MM.1S (cell line): ENCODE results near the gene ATP6V0A1.

Experiments
- DNase-seq: peaks from one replicate; pipeline ENCODE4 v3.0.0-alpha.2; 2015
- H2AFZ ChIP-seq: fragments of 300-600 bp; sonication (generic); 2 replicates; pipeline ENCODE4 v1.6.0; 2016; ENCODE audit warnings: antibody characterized with exemption, low read length
- H3F3A ChIP-seq: fragments of 300-600 bp; sonication (generic); 2 replicates; pipeline ENCODE4 v1.6.1; 2016; ENCODE audit warnings: mild to moderate bottlenecking, antibody characterized with exemption, low read length, moderate library complexity, mixed read lengths; ENCODE audit not compliant: insufficient read depth
- H3K27ac ChIP-seq: fragments of 300-600 bp; sonication (generic); 2 replicates; pipeline ENCODE4 v1.5.1; 2016; ENCODE audit warnings: mild to moderate bottlenecking, low read length
- H3K27me3 ChIP-seq: fragments of 300-600 bp; sonication (generic); replicated peaks from 2 replicates; pipeline ENCODE4 v1.6.0; 2016; ENCODE audit warnings: low read length; ENCODE audit not compliant: insufficient read depth
- H3K36me3 ChIP-seq: fragments of 300-600 bp; sonication (generic); replicated peaks from 2 replicates; pipeline ENCODE4 v1.6.1; 2016; ENCODE audit warnings: mild to moderate bottlenecking, low read length, mixed read lengths; ENCODE audit not compliant: insufficient read depth
- H3K4me1 ChIP-seq: fragments of 300-600 bp; sonication (generic); 2 replicates; pipeline ENCODE4 v1.6.1; 2016; ENCODE audit warnings: low read length, mixed read lengths
- H3K4me2 ChIP-seq: fragments of 300-600 bp; sonication (generic); 2 replicates; pipeline ENCODE4 v1.6.0; 2016; ENCODE audit warnings: low read depth, low read length
- H3K4me3 ChIP-seq: fragments of 300-600 bp; sonication (generic); 2 replicates; pipeline ENCODE4 v1.5.1; 2016; ENCODE audit warnings: low read length, mixed read lengths
- H3K79me2 ChIP-seq: fragments of 300-600 bp; sonication (generic); 2 replicates; pipeline ENCODE4 v1.6.1; 2016; ENCODE audit warnings: mixed run types, low read length, mixed read lengths
- H3K9ac ChIP-seq: fragments of 300-600 bp; sonication (generic); 2 replicates; pipeline ENCODE4 v1.6.1; 2016; ENCODE audit warnings: low read length, mixed read lengths
- H3K9me2 ChIP-seq: fragments of 300-600 bp; sonication (generic); replicated peaks from 2 replicates; pipeline ENCODE4 v1.6.1; 2016; ENCODE audit warnings: mild to moderate bottlenecking, low read length, mixed read lengths; ENCODE audit not compliant: insufficient read depth
- H3K9me3 ChIP-seq: fragments of 300-600 bp; sonication (generic); replicated peaks from 2 replicates; pipeline ENCODE4 v1.6.1; 2016; ENCODE audit warnings: mild to moderate bottlenecking, low read length, mixed read lengths; ENCODE audit not compliant: insufficient read depth
- H4K20me1 ChIP-seq: fragments of 300-600 bp; sonication (generic); 2 replicates; pipeline ENCODE4 v1.6.1; 2016; ENCODE audit warnings: mild to moderate bottlenecking, low read length, moderate library complexity, mixed read lengths; ENCODE audit not compliant: insufficient read depth
- EZH2 ChIP-seq: fragments of 300-600 bp; sonication (generic); optimal IDR thresholded peaks from 2 replicates; pipeline ENCODE3; 2017; ENCODE audit warnings: low read depth, mild to moderate bottlenecking, antibody characterized with exemption, low read length, mixed read lengths
- EZH2phosphoT487 ChIP-seq: fragments of 300-600 bp; sonication (generic); IDR thresholded peaks from 2 replicates; pipeline ENCODE4 v1.6.1; 2018; ENCODE audit warnings: antibody characterized with exemption, low read length
- TF ChIP-seq, protein P1 (sequence below): fragments of 300-600 bp; sonication (generic); IDR thresholded peaks from 2 replicates; pipeline ENCODE4 v1.5.1; 2016; ENCODE audit warnings: antibody characterized with exemption, low read length, mixed read lengths

Gene ATP6V0A1

DNA sequence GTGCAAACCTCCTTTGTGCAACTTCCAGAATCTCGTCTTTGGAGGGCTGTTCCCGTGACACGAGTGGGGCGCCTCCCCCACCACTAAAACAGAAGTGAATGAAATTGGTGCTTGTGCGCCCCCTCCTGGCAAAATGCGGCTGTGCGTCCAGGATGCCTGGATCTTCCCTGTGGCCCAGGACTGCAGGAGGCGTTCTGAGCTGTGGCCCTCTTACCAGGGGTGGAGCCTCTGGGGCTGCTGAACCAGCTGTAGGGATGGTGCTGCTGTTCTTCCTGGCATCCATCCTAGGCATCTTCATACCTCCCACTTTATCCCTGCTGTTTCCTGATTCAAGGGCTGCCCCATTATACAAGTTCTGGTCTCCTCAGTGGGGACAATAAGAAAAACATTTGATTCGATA lies 58.8 kb downstream of the ATP6V0A1 start:
- no peaks in the 10 kb centered on the region for H3K4me1 ChIP-seq
- H3K9ac ChIP-seq: no peak overlapping the region
- TF ChIP-seq EZH2: no peak
- TF ChIP-seq EZH2phosphoT487: no peak
- TF ChIP-seq, protein P1, sequence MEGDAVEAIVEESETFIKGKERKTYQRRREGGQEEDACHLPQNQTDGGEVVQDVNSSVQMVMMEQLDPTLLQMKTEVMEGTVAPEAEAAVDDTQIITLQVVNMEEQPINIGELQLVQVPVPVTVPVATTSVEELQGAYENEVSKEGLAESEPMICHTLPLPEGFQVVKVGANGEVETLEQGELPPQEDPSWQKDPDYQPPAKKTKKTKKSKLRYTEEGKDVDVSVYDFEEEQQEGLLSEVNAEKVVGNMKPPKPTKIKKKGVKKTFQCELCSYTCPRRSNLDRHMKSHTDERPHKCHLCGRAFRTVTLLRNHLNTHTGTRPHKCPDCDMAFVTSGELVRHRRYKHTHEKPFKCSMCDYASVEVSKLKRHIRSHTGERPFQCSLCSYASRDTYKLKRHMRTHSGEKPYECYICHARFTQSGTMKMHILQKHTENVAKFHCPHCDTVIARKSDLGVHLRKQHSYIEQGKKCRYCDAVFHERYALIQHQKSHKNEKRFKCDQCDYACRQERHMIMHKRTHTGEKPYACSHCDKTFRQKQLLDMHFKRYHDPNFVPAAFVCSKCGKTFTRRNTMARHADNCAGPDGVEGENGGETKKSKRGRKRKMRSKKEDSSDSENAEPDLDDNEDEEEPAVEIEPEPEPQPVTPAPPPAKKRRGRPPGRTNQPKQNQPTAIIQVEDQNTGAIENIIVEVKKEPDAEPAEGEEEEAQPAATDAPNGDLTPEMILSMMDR: peak; percentile 98
- no peaks in the 10 kb centered on the region for H3K9me3 ChIP-seq
- H3K4me3 ChIP-seq: no peak overlapping the region
- H3K27ac ChIP-seq: no peak overlapping the region
- no peaks in the 10 kb centered on the region for H3K9me2 ChIP-seq
- no peaks in the 10 kb centered on the region for H3K79me2 ChIP-seq
- no peaks in the 10 kb centered on the region for H3K36me3 ChIP-seq
- H2AFZ ChIP-seq: no peak overlapping the region
- H3K27me3 ChIP-seq: no peaks in the 10 kb centered on the region
- H4K20me1 ChIP-seq: no peaks in the 10 kb centered on the region
- no peak overlapping the region for H3K4me2 ChIP-seq
- DNase-seq: peak; percentile 70
- no peaks in the 10 kb centered on the region for H3F3A ChIP-seq

DNA sequence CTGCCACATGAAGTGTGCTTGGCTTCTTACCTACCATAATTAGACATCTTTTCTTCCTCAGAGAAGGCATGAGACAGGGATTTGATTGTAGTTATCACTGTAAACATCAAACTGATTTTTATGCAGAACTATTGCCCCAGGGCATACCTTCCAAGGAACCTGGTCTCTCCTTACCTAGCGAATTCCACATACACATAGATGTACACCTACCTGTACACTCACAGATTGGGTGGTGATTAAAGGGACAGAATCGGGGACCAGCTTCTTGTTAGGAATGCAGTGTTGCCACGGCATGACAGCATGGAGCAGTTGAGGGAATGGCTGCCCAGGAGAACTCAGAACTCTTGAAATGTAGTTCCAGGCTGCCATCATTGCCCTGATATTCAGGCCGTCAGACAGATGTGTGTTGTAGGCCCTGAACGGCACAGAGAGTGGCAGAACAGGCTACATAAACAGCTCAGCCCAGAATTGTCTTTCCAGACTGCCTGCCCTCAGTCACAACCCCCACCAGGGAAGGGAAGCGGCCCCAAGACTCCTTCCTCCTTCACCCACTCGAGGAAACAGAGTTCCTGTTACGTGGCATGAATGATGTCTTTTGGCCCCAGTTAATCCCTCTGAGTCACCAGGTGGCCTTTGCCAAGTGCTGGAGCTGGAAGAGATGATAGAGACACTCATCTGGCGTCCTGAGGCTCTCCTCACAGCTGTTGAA lies 59.5 kb downstream of the ATP6V0A1 start:
- H3K9ac ChIP-seq: no peak overlapping the region
- no peak overlapping the region for H3K4me2 ChIP-seq
- no peak overlapping the region for H3K27ac ChIP-seq

DNA sequence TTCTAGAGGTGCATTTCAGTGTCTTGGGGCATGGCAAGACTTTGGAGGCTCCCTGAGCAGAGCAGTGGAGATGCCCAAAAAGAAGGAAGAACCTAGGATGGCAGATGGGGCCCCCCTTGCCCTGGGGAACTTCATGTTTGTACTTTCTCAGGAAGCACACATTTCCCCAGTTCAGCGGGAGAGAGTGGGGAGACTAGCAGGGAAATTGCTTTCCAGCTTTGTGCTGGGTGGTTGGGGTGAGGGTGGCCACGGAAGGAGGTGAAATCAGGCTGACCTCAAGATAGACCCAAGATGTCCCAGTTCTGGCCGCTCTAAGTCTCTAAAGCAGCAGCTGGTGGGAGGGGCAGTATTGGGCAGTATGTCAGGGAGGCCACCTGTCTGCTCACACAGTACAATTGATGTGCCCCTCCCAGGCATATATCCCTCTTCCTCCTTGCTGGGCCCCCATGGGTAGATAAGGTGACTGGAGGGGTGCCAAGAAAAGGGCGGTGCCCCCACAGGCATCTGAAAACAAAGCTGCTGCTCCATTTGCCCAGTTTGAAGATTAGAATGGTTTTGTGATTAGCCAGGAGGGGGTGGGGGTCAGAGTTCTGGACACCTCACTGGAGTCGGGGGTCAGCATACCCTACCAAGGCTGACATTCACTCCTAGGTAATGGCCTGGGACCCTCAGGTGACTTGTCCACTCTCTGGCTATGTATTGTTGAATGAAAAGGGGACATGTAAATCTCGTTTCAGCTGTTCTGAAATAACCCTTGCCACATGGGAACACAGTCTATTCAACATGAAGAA lies 60.3 kb downstream of the ATP6V0A1 start:
- Histone ChIP-seq H3K9me3 (no peaks in the 10 kb centered on the region), H3K27ac (no peak overlapping the region), H3K9me2 (no peaks in the 10 kb centered on the region), H3K4me3 (no peak overlapping the region), H3K4me1 (no peaks in the 10 kb centered on the region), H3F3A (no peaks in the 10 kb centered on the region), H3K9ac (no peak overlapping the region), H3K36me3 (no peaks in the 10 kb centered on the region), H2AFZ (no peak overlapping the region), H4K20me1 (no peaks in the 10 kb centered on the region), H3K27me3 (no peaks in the 10 kb centered on the region), H3K79me2 (no peaks in the 10 kb centered on the region), H3K4me2 (no peak overlapping the region)
- TF ChIP-seq EZH2phosphoT487: no peak
- no peak for TF ChIP-seq EZH2
- DNase-seq: no peak

More for the DNA sequence above, 59.5 kb downstream of the ATP6V0A1 start:
- no peak overlapping the region for H3K4me3 ChIP-seq
- no peaks in the 10 kb centered on the region for H3F3A ChIP-seq
- no peaks in the 10 kb centered on the region for H4K20me1 ChIP-seq
- no peak for DNase-seq
- no peaks in the 10 kb centered on the region for H3K4me1 ChIP-seq
- H3K9me2 ChIP-seq: no peaks in the 10 kb centered on the region
- no peak overlapping the region for H2AFZ ChIP-seq
- no peaks in the 10 kb centered on the region for H3K9me3 ChIP-seq
- TF ChIP-seq EZH2phosphoT487: no peak
- no peak for TF ChIP-seq EZH2
- TF ChIP-seq, protein P1: no peak
- no peaks in the 10 kb centered on the region for H3K36me3 ChIP-seq
- H3K79me2 ChIP-seq: no peaks in the 10 kb centered on the region
- no peaks in the 10 kb centered on the region for H3K27me3 ChIP-seq
